Activated T-helper 1 cell treated with anti-CD3 and anti-CD28 coated beads, Interleukin-2, amount 50 U/mL, for 16 hours (primary cell): Measurements from ENCODE around the gene MACROD2.
"Not testable (repeated sequence)": the region's sequence is repeated elsewhere in the genome, so short reads cannot be mapped to it uniquely, and the experiment has no call there.

ENCODE experiments used
- DNase-seq, 2 donors: peaks; one replicate each; pipeline ENCODE4 v3.0.0-alpha.2; 2020; ENCODE audit warnings: low read depth in 1 of 2, low spot score in 1 of 2

Gene MACROD2

DNA sequence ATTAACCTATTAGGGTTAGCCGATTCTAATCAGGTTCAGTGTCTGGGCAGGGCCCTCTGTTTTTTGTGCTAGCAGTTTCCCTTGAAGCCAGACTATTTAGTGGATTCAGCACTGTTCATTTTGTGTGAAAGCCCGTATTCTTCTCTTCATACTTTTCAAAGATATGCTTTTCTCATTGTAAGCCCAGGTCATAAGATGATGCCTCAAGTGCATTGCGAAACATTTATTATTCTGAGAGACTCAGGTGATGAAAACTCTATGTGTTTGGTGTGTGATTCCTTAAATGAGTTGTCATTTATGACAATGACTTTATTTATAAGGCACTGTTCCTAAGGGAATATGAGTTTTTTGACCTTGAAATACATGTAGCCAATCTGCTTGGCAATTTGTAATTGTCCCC lies 1193.1 kb downstream of the MACROD2 start:
- no peak for DNase-seq

DNA sequence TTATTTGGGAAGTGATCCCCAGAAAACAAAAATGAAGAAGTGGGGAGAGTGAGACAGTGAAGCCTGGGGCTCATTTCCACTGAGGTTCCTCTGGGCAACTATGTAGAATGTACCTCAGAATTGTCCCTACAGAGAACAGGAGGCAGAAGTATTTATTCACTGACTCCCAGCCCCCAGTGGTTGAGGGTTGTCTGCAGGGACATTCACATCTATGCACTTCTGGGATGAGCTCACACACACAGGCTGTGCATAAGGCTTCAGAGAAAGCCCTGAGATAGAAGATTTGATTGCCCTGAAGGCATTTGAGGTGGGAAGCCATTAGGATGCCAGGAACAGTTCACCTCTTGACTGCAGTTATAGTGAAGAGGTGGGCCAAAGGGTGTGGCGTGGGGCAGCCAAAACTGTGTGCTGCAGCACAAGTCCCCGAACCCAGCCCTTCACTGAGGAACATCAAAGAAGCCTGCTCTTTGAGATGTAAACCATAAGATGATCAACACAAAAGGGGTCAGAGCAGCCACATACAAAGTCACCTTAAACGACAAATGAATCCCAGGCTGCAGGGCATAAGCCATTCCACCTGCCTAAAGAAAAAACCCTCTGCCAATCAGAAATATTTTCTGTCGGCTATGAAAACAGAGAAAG lies 1195.9 kb downstream of the MACROD2 start:
- DNase-seq: no peak

DNA sequence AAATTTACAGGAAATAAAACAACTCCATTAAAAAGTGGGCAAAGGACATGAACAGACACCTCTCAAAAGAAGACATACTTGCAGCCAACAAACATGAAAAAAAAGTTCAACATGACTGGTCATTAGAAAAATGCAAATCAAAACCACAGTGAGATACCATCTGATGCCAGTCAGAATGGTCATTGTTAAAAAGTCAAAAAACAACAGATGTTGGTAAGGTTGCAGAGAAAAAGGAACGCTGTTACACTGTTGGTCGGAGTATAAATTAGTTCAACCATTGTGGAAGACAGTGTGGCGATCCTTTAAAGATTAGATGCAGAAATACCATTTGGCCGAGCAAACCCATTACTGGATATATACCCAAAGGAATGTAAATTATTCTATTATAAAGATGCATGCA lies 1200.1 kb downstream of the MACROD2 start:
- DNase-seq: no peak

DNA sequence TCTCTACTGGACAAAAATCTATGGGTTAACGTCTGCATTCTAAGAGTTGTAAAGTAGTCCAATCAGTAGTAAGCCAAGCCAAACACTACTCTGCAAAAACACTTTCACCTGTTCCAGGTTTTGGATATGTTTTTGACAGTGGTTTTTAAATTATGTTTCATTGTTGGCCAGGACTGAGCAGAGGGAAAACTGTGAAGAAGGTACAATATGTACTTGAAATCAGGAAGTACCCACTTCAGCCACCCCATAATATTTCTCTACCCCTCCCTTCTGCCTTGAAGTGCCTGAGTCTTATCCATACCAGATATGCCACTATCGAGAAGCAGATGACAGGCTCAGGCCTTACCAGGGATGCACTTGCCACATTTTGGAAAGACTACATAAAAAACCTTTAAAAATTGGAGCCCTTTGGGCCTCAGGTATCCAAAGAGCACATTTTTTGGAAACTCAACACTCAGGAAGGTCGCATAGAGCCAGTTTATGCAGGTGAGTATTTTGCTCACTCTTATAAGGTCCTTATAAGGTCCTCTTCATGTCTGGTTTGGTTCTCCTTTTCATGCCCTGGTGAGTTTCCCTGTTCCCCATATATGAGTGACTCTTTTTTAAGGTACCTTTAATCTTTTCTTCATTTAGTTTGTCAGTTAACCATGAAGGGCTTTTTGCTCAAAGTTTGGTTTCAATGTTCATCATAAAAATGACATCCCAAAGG lies 1201.4 kb downstream of the MACROD2 start:
- DNase-seq: no peak

DNA sequence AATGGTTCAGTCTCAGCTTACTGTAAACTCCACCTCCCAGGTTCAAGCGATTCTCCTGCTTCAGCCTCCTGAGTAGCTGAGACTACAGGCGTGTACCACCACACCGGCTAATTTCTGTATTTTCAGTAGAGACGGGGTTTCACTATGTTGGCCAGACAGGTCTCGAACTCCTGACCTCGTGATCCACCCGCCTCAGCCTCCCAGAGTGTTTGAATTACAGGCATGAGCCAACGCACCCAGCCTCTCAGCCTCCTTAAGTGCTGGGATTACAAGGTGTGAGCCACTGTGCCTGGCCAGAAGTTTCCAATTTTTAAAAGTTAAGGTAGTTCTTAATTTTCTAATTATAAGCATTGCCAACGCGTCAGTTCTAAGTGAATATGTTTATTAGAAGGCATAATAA lies 1202.7 kb downstream of the MACROD2 start:
- not testable (repeated sequence) for DNase-seq

DNA sequence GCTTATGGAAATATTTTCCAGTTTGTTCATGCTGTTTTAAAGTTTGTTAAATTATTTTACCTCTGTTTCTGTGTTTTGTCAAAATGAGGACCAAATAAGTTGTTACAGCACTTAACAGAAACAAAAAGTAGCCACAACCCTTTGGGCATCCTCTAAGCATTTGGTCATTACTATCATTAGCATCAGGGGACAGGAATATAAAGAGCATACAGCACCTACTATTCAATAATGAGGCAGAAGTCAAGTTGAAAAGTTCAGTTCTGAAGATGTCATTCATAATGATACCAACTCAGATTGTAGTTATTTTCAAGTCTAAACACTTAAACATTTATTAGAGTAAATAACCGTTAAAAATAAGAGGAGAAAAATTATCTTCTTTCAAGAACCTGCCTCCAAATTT lies 1204.4 kb downstream of the MACROD2 start:
- no peak for DNase-seq

DNA sequence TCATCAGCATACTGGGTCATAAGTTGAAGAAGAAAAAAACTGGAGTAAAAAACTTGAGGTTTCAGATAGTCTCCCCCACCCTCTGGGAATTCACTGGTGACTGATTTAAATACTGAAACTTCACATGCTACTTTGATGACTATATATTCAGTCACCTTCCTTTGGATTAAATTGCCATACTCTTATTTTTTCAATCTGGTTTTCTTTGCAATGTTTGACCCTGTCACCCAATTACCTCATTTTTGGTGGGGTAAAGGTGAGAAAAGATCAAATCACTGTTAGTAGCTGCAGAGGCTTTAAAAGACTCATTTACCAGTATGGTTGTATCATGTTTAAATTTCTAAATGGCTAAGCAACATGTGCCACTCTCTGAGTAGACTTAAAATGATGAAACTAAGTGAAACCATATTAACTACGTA lies 1204.8 kb downstream of the MACROD2 start:
- DNase-seq: no peak

DNA sequence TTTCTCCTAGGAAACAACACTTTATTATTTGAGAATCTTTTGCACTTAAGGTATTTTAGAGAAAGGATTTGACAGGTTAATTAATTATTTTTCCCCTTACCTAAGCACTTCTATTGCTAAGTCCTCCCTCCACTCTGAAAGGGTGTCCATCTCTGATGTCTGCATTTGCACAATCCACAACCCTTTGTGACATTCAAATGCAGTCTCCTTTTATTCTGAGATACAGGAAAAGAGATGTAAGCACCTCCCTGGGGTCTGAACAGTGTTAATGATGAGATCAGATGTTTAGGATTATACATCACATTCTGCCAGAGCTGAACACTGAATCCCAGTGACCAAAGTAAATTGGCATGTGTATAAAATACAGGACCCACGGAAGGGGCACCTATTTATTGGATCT lies 1206.3 kb downstream of the MACROD2 start:
- no peak for DNase-seq

DNA sequence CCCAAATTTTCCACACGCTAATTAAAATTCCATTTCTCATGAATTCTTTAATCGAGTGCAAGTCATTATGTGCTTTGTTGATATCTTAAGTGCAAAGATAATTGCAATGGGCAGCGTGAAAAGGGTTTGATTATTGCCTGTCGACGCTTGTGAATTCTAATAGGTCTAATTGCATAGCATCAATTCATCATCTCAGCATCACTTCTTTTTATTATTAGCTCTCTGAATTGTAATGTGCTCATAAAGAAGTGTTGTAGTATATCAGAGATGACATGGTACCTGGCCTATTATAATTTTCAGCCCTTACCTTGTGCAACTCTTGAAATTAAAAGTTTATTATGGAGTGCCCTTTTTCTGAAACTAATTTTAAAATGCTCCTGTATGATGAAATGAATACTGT lies 1208.9 kb downstream of the MACROD2 start:
- DNase-seq: no peak

DNA sequence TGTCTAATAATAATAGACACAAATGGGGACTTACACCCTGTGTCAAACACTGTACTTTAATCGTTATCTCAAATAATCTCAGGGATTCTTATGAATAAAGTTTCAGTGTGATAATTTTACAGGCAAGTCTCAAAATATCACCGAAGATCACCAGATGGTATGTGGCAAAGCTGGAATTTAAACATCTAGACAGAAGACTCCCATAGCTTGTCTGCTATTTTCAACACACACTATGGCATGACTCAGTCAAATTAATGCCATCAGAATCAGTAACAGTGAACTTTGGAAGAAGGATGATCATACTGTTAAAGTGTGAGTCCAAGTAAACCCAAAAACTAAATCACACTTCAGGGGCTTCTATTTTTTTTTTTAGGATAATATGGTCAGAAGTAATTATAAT lies 1209.7 kb downstream of the MACROD2 start:
- DNase-seq: no peak

DNA sequence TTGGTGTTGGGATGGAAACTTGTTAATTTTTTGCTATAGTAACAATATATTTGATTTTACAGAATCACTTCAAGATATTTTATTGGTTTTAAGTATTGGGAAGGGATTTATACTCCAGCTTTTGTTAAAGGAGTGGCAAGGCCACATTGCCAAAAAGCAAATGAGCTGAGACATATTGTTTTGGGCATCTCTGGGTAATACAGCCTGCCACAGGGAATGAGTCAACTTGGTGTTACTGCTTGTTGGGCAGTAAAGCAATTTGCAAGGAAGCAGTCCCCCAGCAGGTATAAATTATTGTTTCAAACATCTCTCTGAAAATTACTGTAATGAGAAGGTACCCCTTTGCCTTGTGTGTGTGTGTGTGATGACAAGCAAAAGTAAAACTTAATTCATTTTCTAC lies 1210.4 kb downstream of the MACROD2 start:
- no peak for DNase-seq

DNA sequence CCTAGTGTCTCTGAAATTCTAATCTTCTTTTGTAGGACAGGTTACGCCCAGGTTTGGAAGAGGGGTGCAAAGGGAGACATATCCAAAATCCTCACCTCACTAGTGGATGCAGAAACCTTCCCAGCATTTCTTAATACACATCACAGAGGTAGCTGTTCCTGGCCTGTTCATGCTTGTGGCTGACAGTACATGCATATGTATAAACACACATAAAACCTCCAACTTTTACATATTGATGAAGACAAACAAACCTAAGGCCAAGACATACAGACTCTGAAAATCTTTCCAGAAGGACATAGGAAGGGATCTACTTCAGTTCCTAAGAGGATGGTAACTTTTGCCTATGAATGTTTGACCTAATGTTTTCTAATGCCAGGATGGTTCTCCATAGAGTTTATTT lies 1214.2 kb downstream of the MACROD2 start:
- DNase-seq: no peak

DNA sequence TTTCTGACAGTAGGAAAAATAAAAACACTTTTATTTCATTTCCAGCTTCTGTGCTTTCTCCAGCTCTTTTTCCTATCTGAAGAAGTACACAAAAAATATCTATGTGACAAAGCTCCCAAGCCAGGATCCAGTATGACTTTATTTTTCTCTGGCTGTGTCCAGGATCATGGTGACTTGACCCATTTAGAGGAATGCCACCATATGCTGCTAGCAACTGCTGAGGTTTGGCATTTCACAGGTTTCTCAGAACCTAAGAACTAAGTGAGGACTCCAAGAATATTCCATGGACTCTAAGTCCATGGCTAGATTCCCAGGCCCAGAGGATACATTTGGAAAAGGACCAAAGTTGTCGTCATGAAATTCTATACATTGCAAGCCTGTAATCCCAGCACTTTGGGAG lies 1218.7 kb downstream of the MACROD2 start:
- DNase-seq: no peak

DNA sequence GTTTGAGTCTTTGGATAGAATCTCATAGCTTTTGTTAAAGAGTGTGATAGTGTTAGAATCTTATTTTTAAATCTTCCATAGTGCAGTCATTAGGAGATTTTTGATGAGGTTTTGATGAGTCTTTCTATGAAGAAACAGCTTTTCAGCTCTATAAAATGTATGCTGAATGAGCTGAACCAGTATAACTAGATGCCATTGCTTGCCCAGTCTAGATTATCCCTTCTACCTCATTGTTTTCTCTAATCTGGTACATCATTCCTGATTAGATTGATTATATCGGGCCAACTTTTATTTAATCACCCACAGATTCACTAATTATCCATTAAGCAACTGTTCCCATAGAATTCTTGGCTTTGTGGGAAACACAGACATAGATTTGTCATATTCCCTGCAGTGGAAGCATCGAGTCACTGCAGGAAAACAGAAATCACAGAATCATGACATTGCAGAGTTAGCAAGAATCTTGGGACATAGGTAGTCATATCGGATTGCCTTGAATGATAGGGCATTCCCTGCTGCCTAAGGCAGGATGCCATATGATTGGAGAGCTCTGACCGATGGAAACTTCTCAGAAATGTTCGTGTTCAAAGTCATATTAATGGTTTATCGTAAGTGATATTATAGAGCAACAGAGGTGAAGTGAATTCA lies 1224.8 kb downstream of the MACROD2 start:
- DNase-seq: no peak

DNA sequence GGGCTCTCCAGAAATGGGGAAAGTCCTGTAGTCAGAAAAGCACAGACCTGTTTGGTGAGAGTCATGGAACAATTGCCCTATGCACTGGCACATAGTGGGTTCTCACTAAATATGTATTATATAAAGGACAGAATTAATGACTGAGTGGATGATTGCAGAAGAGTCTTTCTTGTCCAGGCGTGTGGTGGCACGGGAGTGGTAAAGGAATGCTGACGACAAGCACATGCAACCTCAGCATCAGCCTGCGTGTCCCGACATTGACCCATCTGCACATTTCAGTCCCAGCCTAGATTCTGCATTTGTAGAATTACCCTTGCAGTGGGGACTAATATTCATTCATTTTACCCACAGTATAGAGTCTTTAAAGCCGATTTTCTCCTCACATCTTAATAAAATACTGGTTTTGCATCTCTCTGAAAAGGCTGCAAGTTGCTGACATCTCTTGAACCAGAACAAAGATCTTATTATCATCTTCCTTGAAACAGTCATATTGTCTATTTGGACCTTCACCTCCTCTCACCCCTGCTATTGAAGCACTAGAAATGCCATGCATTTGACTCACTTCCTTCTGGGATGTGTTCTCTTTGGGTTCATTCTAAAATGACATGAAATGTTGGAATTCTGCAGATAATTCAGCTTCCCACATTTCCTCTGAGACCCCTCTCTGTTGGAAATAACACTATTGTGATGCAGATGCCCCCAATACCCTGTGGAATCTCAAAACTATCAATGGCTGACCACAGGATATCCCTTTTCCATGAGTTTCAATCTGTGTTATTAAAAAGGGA lies 1225.7 kb downstream of the MACROD2 start:
- DNase-seq: no peak

DNA sequence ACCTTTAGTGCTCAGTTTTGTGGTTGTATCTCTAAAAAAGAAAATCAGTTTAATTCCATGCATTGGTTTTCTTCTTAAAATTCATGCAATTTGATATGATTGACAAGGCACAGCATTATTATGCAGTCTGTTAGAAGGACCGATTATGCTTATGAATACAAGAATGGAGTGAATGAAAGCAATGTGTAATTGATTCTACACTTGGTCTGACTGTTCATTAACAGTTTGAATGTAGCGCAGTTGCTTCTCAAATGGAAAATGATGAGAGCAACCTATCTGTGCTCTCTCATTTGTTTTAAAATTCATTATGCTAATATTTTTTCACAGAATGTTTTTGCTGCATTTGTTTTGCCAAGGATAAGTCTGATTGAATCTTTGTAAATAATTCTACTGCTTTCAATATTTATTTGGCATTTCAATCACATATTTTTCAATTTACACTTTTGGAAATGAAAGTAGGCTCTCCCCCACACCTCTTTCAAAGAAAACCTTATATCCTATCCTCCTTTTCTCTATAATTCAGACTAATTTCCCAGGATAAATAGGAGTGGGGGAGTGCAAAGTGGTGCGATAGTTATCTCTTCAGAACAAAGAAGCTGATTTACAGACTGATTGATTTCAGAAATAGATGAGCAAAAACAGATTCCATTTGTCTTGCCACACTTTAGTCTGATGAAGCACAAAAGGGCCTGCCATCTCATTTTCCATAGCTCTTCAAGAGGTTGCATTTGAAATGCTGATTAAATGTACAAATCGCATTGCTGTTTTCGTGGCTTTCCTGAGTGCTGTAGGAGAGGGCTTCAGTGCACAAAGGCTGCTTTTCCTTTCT lies 1227.4 kb downstream of the MACROD2 start:
- DNase-seq: no peak

DNA sequence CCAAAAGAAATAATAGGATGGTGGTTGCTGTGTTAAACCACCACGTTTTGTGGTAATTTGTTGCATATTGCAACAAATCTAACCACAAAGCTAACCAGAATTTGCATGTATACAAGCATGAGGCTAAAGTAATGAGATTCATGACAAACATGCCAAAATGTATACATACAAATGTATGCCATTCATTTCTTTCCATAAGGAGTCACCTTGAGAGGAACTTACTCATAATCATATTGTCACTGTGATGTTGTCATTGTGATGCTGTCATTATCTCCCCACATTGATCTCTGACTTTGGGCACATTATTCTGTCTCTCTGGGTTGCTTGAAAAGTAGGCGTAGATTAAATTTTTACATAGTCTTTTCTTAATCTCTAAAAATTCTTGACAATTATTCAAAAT lies 1228.9 kb downstream of the MACROD2 start:
- no peak for DNase-seq

DNA sequence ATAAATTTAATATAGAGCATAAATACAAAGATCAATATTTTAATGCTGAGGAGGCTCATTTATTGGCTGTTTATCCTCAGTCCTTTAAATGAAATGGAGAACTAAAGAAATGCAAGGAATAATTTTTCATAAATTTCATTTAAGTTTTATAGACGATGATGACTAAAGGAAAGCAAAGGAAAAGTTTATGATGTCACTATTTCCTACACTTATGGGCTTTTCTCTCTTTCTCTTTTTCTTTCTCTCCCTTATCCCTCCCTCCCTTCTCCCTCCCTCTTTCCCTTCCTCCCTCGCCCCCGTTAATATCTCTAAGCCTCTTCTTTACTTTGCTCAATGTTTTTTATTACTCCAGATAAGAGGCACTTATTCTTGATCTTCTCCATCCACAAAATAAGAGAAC lies 1231.8 kb downstream of the MACROD2 start:
- DNase-seq: no peak

DNA sequence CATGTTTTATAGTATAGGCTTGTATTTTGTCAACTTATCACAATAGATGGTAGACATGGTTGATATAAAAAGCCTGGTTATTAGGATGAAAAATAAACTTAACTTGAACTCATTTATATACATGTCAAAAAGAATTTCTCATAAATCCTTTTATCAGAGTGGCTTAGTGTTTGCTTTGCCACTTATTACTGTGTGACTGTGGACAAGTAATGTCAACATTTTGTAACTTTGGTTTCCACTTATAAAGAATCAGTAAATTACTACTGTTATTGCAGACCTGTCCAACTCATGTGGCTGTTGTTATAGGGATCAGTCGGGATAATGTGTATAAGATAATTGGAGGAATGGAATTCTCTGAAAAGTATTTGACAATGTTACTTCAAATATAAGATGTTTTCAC lies 1236.9 kb downstream of the MACROD2 start:
- DNase-seq: no peak

DNA sequence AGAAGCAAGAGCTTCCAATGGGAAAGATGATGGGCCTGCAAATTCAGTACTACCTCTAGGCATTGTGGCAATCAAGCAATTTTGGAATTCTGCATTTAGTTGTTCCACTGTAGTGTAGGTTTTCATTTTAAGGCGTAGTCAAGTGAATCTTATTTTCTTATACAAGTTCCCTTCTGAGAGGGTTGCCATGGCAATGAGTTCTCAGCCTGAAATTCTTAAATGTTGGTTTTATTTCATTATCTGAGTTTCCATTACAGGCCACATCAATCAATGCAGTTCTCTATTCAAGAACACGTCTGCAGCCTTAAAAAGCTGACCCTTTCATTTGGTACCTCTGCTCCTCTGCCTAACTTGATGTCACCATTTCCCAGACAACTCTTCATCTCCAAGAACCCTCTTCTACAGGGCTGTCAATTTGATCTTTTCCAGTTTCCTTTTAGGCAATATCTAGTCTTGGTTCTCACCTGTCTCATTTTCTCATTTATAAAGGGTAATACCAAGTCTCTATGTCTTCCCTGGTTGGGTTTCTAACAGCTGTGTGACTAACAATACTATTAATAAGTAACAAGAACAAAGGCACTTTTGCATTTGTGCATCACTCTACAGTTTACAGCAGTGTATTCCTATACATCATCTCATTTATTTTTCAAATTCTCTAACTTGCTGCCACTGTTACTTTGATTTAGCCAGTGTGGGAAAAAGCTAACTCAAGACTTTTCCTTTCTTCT lies 1240.3 kb downstream of the MACROD2 start:
- no peak for DNase-seq
